GM12878 (cell line): ENCODE results near the gene TERB1.

Source experiments
- POLR2A ChIP-seq: IDR thresholded peaks from 2 replicates; pipeline ENCODE4 v1.6.1; 2011; ENCODE audit warnings: low read depth, mild to moderate bottlenecking, low read length
- SPI1 ChIP-seq: IDR thresholded peaks from 2 replicates; pipeline ENCODE4 v1.6.1; 2011; ENCODE audit warnings: low read depth, mild to moderate bottlenecking, low read length, moderate library complexity, borderline replicate concordance; ENCODE audit not compliant: insufficient read depth
- ZBTB11 ChIP-seq: fragments of 450-650 bp; formaldehyde crosslinking; IDR thresholded peaks from 2 replicates; pipeline ENCODE4 v1.5.0; 2022; ENCODE audit warnings: mild to moderate bottlenecking, missing genetic modification characterization
- TF ChIP-seq, protein P1 (sequence below), 3 experiments: IDR thresholded peaks in 2 of 3; conservative IDR thresholded peaks in 1 of 3; 2 replicates each; pipeline ENCODE4 v1.5.1; 2011; ENCODE audit warnings: low read depth in 3 of 3, low read length in 3 of 3, mild to moderate bottlenecking in 3 of 3, control low read depth in 2 of 3, moderate library complexity in 2 of 3, inconsistent platforms in 1 of 3, mixed read lengths in 1 of 3; ENCODE audit not compliant: control insufficient read depth in 2 of 3, insufficient read depth in 1 of 3; ENCODE audit errors: extremely low read depth in 1 of 3
- TF ChIP-seq, protein P2 (sequence below): IDR thresholded peaks from 2 replicates; pipeline ENCODE4 v1.6.1; 2012; ENCODE audit warnings: low read depth, low read length, improper control_type of control experiment

GRCh38 chr16:66717776-66718175 is 83.6 kb downstream of the TERB1 start:
- TF ChIP-seq, protein P1, sequence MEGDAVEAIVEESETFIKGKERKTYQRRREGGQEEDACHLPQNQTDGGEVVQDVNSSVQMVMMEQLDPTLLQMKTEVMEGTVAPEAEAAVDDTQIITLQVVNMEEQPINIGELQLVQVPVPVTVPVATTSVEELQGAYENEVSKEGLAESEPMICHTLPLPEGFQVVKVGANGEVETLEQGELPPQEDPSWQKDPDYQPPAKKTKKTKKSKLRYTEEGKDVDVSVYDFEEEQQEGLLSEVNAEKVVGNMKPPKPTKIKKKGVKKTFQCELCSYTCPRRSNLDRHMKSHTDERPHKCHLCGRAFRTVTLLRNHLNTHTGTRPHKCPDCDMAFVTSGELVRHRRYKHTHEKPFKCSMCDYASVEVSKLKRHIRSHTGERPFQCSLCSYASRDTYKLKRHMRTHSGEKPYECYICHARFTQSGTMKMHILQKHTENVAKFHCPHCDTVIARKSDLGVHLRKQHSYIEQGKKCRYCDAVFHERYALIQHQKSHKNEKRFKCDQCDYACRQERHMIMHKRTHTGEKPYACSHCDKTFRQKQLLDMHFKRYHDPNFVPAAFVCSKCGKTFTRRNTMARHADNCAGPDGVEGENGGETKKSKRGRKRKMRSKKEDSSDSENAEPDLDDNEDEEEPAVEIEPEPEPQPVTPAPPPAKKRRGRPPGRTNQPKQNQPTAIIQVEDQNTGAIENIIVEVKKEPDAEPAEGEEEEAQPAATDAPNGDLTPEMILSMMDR (IDR thresholded peaks at IDR 0.05 in 2 of 3, conservative IDR thresholded peaks at IDR 0.05 in 1 of 3; ENCODE audit: control insufficient read depth in 2 of 3, extremely low read depth in 1 of 3, insufficient read depth in 1 of 3, low read depth in 3 of 3, low read length in 3 of 3) = no peak
- TF ChIP-seq, protein P2, sequence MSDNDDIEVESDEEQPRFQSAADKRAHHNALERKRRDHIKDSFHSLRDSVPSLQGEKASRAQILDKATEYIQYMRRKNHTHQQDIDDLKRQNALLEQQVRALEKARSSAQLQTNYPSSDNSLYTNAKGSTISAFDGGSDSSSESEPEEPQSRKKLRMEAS = no peak
- TF ChIP-seq POLR2A (no peak), SPI1 (no peak), ZBTB11 (CRISPR knock-in tag) (no peak)
